K562 (cell line): ENCODE measurements around the gene MERTK. TPM values are rescaled to one million over a fixed set of nuclear protein-coding genes. Genes with fewer than 3 reads are reported as not detected.

ENCODE experiments used
- ATAC-seq: fragments of 200-7000 bp; cut with Tn5 transposase; 3 replicates; pipeline ENCODE4 v1.9.1; 2020; ENCODE audit warnings: moderate library complexity
- BruUV-seq: library from RNA; stranded (reverse); fragments of 400-500 nt; replicated peaks from 2 replicates; lab custom pipeline; 2021; lab: Mats Ljungman, UMichigan
- CTCF ChIA-PET: fragments of 300-600 bp; formaldehyde crosslinking; extraction: SDS; loops from one replicate; lab custom pipeline; 2021; ENCODE audit warnings: low intra/inter-chr PET ratio; lab: Yijun Ruan, JAX
- POLR2A ChIA-PET: fragments of 300-600, 350-650 bp; sonication (Branson Sonifier 250); formaldehyde crosslinking; extraction: SDS; loops from one replicate; lab custom pipeline; 2021; ENCODE audit warnings: antibody characterized with exemption, inconsistent platforms; lab: Yijun Ruan, JAX
- DNase-seq, 4 experiments: peaks; one replicate each; pipeline versions ENCODE4 v3.0.0 to v3.0.0-alpha.2; 2011 to 2018; ENCODE audit warnings: low spot score in 3 of 4, mixed read lengths in 3 of 4; ENCODE audit errors: extremely low read depth in 1 of 4
- FAIRE-seq: peaks from 2 replicates; lab custom pipeline; 2011; peaks lifted over from hg19 to GRCh38; lab: Jason Lieb, UNC
- H2AFZ ChIP-seq: 2 replicates; pipeline ENCODE4 v1.6.0; 2011; ENCODE audit warnings: low read depth, low read length, control low read depth, inconsistent platforms
- H3K27ac ChIP-seq: fragments of 200-600 bp; 3 replicates; pipeline ENCODE4 v1.8.0; 2011; ENCODE audit warnings: low read depth, mild to moderate bottlenecking, control low read depth, inconsistent platforms, low read length, moderate library complexity, mixed read lengths; ENCODE audit errors: extremely low read depth
- H3K27me3 ChIP-seq, 2 experiments: fragments of 300-600 bp in 1 of 2; 2 replicates in 1 of 2; 3 replicates in 1 of 2; pipeline versions ENCODE4 v1.6.0 to v1.8.0; 2011; ENCODE audit warnings: inconsistent platforms in 2 of 2, low read length in 2 of 2, mild to moderate bottlenecking in 1 of 2, mixed read lengths in 1 of 2, moderate library complexity in 1 of 2; ENCODE audit not compliant: control insufficient read depth in 2 of 2, insufficient read depth in 2 of 2
- H3K36me3 ChIP-seq: fragments of 300-600 bp; 3 replicates; pipeline ENCODE4 v1.8.0; 2011; ENCODE audit warnings: mild to moderate bottlenecking, low read length, inconsistent platforms; ENCODE audit not compliant: control insufficient read depth, insufficient read depth
- H3K4me1 ChIP-seq, 2 experiments: fragments of 200-600 bp in 1 of 2; replicated peaks in 1 of 2; 2 replicates in 1 of 2; 3 replicates in 1 of 2; pipeline versions ENCODE4 v1.5.1 to v1.8.0; 2011; ENCODE audit warnings: inconsistent platforms in 2 of 2, low read length in 2 of 2, mild to moderate bottlenecking in 1 of 2, mixed read lengths in 1 of 2, moderate library complexity in 1 of 2; ENCODE audit not compliant: control insufficient read depth in 2 of 2, insufficient read depth in 2 of 2
- H3K4me2 ChIP-seq: 2 replicates; pipeline ENCODE4 v1.6.1; 2011; ENCODE audit warnings: low read length, control low read depth, inconsistent platforms, mixed read lengths; ENCODE audit not compliant: insufficient read depth
- H3K4me3 ChIP-seq: fragments of 200-600 bp; sonication (generic), shearing (Covaris generic); 2 replicates; pipeline ENCODE4 v1.5.1; 2016; ENCODE audit warnings: control low read depth, inconsistent platforms
- H3K79me2 ChIP-seq: fragments of 200-600 bp; 3 replicates; pipeline ENCODE4 v1.8.0; 2011; ENCODE audit warnings: low read length, inconsistent platforms; ENCODE audit not compliant: control insufficient read depth, insufficient read depth
- H3K9ac ChIP-seq, 2 experiments: 2 replicates each; pipeline versions ENCODE4 v1.6.0 to v1.6.1; 2011; ENCODE audit warnings: low read depth in 2 of 2, low read length in 2 of 2, control low read depth in 1 of 2, inconsistent platforms in 1 of 2, mild to moderate bottlenecking in 1 of 2, mixed read lengths in 1 of 2; ENCODE audit not compliant: insufficient read depth in 1 of 2
- H3K9me1 ChIP-seq: one replicate; pipeline ENCODE4 v1.6.0; 2011; ENCODE audit warnings: inconsistent platforms, mild to moderate bottlenecking, low read length, moderate library complexity; ENCODE audit not compliant: control insufficient read depth, insufficient read depth
- H3K9me3 ChIP-seq: replicated peaks from 2 replicates; pipeline ENCODE4 v1.5.1; 2011; ENCODE audit warnings: low read depth, low read length, inconsistent platforms; ENCODE audit not compliant: control insufficient read depth, insufficient read depth
- H4K20me1 ChIP-seq: replicated peaks from 2 replicates; pipeline ENCODE4 v1.6.1; 2011; ENCODE audit warnings: low read length, inconsistent platforms, mixed read lengths; ENCODE audit not compliant: control insufficient read depth, insufficient read depth
- ARID1B ChIP-seq: fragments of 450-650 bp; IDR thresholded peaks from 2 replicates; pipeline ENCODE4 v1.6.1; 2016; ENCODE audit warnings: antibody characterized with exemption, mild to moderate bottlenecking, inconsistent platforms
- BACH1 ChIP-seq: fragments of 200-800 bp; sonication (Bioruptor generic); IDR thresholded peaks from 2 replicates; pipeline ENCODE4 v1.6.1; 2016; ENCODE audit warnings: missing genetic modification characterization, missing compliant biosample characterization
- CSDE1 ChIP-seq, 2 experiments: fragments of 450-650 bp; IDR thresholded peaks; 2 replicates each; pipeline ENCODE4 v1.6.1; 2016; ENCODE audit warnings: mild to moderate bottlenecking in 1 of 2
- FOXP1 ChIP-seq: sonication (generic); formaldehyde crosslinking; IDR thresholded peaks from 2 replicates; pipeline ENCODE4 v1.8.0; 2022; ENCODE audit warnings: mild to moderate bottlenecking, missing genetic modification reagents
- HCFC1 ChIP-seq: IDR thresholded peaks from 2 replicates; pipeline ENCODE4 v1.6.1; 2012; ENCODE audit warnings: low read depth, low read length, improper control_type of control experiment
- HNRNPK ChIP-seq: fragments of 200-400 bp; formaldehyde crosslinking; IDR thresholded peaks from one replicate; pipeline ENCODE4 v1.6.1; 2018; ENCODE audit warnings: mild to moderate bottlenecking, low read depth, low read length; ENCODE audit not compliant: poor library complexity, severe bottlenecking
- MAFG ChIP-seq: fragments of 450-650 bp; conservative IDR thresholded peaks from 2 replicates; pipeline ENCODE4 v1.6.1; 2016; ENCODE audit warnings: missing genetic modification characterization, missing compliant biosample characterization
- MCM3 ChIP-seq: fragments of 450-650 bp; IDR thresholded peaks from 2 replicates; pipeline ENCODE4 v1.6.1; 2016
- PHF8 ChIP-seq: fragments of 200-600 bp; sonication (generic); IDR thresholded peaks from 2 replicates; pipeline ENCODE4 v1.6.1; 2012; ENCODE audit warnings: mixed run types, mild to moderate bottlenecking, inconsistent platforms, low read length, moderate library complexity, borderline replicate concordance
- SAP30 ChIP-seq: fragments of 200-600 bp; sonication (generic); IDR thresholded peaks from 2 replicates; pipeline ENCODE4 v1.6.1; 2012; ENCODE audit warnings: borderline replicate concordance, low read depth, mild to moderate bottlenecking, moderate library complexity, low read length, control low read depth, inconsistent platforms; ENCODE audit not compliant: insufficient read depth, poor library complexity, severe bottlenecking
- TGIF2 ChIP-seq: sonication (generic); formaldehyde crosslinking; IDR thresholded peaks from 2 replicates; pipeline ENCODE4 v1.8.1; 2022; ENCODE audit warnings: mild to moderate bottlenecking, missing genetic modification reagents, moderate library complexity
- YY1 ChIP-seq, 3 experiments: IDR thresholded peaks; 2 replicates each; pipeline ENCODE4 v1.6.1; 2011; ENCODE audit warnings: low read length in 2 of 3, mild to moderate bottlenecking in 2 of 3, moderate library complexity in 2 of 3, borderline replicate concordance in 1 of 3, control low read depth in 1 of 3, low read depth in 1 of 3; ENCODE audit not compliant: insufficient read depth in 3 of 3, insufficient replicate concordance in 2 of 3, control insufficient read depth in 1 of 3, insufficient read length in 1 of 3; ENCODE audit errors: extremely low read depth in 1 of 3
- ZZZ3 ChIP-seq: fragments of 450-650 bp; IDR thresholded peaks from 2 replicates; pipeline ENCODE4 v1.6.1; 2016; ENCODE audit warnings: antibody characterized with exemption, mild to moderate bottlenecking, moderate library complexity
- WGBS: fragments of 100-300 bp; shearing (Covaris generic); methylation state at CpG from one replicate; pipeline ENCODE4 v1.1.6; 2016; ENCODE audit warnings: low coverage, mixed read lengths; ENCODE audit not compliant: insufficient coverage; ENCODE audit errors: missing lambda C conversion rate; 5-methylcytosine and 5-hydroxymethylcytosine counted together
- in situ Hi-C: fragments of 300-500 bp; cut with MboI; formaldehyde crosslinking; loops from 4 replicates; pipeline ENCODE4 v1.15.0; 2018; ENCODE audit warnings: inconsistent platforms, mixed read lengths
- intact Hi-C: fragments of 100-400 bp; cut with micrococcal nuclease; formaldehyde crosslinking; loops from 2 replicates; pipeline ENCODE4 v1.14.2; 2022
- polyA plus RNA-seq, 8 experiments: library from polyadenylated mRNA; depleted of rRNA in 4 of 8; stranded (reverse) in 5 of 8; unstranded in 3 of 8; fragments of >200 nt; fragmentation: Nextera tagmentation in 2 of 8; fragmentation: Illumina TruSeq in 1 of 8; extraction: Ambion mirVana in 2 of 8; extraction: Trizol in 1 of 8; gene quantifications; 2 replicates each; pipeline versions ENCODE4 v1.2.1 to v1.2.3, GENCODE V29; 2011 to 2014; ENCODE audit warnings: inconsistent platforms in 1 of 8, missing spikeins in 1 of 8
- total RNA-seq, 7 experiments: library from RNA; depleted of rRNA in 6 of 7; stranded (reverse); fragments of >200 nt in 6 of 7; fragmentation: Illumina TruSeq in 2 of 7; extraction: Trizol in 2 of 7; gene quantifications; 2 replicates each; pipeline versions ENCODE4 v1.2.1 to v1.2.3, GENCODE V29; 2011 to 2021; ENCODE audit warnings: low replicate concordance in 1 of 7
- TF ChIP-seq, protein P1 (sequence below): fragments of 250-450 bp; sonication (Bioruptor Pico); IDR thresholded peaks from 2 replicates; pipeline ENCODE4 v1.4.0; 2020; ENCODE audit warnings: borderline replicate concordance
- TF ChIP-seq, protein P2 (sequence below), 2 experiments: fragments of 450-650 bp; conservative IDR thresholded peaks; 2 replicates each; pipeline ENCODE4 v1.6.1; 2017; ENCODE audit warnings: mild to moderate bottlenecking in 2 of 2, moderate library complexity in 2 of 2
- TF ChIP-seq, protein P3 (sequence below): IDR thresholded peaks from 2 replicates; pipeline ENCODE4 v1.6.1; 2011; ENCODE audit warnings: borderline replicate concordance, low read depth, mild to moderate bottlenecking, moderate library complexity, low read length; ENCODE audit not compliant: insufficient read depth, poor library complexity, severe bottlenecking

The MERTK gene
- total and polyA plus RNA-seq, 9 of the 15 experiments (the other 6 are each of a cell fraction or from before 2014, with no cell fraction given), result 0.23 to 1.6 (median 0.74) TPM

DNA sequence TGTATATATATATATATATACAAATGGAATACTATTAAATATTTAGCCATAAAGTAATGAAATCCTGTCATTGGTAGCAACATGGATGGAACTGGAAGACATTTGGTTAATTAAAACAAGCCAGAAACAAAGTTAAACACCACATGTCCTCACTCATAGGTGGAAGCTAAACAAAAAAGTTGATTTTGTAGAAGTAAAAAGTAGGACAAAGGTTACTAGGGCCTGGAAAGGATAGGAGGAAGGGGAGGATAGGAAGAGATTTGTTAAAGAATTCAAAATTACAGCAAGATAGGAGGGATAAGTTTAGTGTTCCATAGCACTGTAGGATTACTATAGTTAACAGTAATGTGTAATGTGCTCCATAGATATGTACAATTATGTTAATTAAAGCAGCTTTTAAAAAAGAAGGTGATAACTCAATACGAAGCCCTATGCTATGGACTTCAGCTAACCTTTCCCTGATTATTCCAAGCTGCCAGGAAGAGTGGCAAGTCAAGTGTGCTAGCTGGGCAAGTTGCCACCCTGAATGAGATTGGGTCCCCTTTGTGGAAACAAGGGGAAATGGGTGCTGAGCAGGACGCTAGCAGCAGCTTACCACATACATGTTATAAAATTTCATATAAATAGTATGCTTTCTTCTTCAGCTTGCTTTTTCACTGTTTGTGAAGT lies 12.3 kb downstream of the MERTK start:
- no peaks in the 10 kb centered on the region for H4K20me1 ChIP-seq
- no peak overlapping the region for H3K4me2 ChIP-seq
- H3K27ac ChIP-seq, result no peak overlapping the region
- ChIA-PET CTCF (no interaction called here), POLR2A (interaction anchor here (0.6 to 1.1 kb wide), 3 partner anchors 9 to 225 kb away, joined by 3 to 4 read pairs (median 4); partner anchors contain the start of gene MERTK)
- H3K79me2 ChIP-seq, result no peaks in the 10 kb centered on the region
- H3K4me3 ChIP-seq, result no peak overlapping the region
- no peaks in the 10 kb centered on the region for H3K9me3 ChIP-seq
- H3K27me3 ChIP-seq, result no peaks in the 10 kb centered on the region
- H3K9me1 ChIP-seq, result no peaks in the 10 kb centered on the region
- intact Hi-C loops (no loop called here), in situ Hi-C loops (no loop called here)
- no peak overlapping the region for H2AFZ ChIP-seq
- ATAC-seq, result no peak
- H3K36me3 ChIP-seq, result no peaks in the 10 kb centered on the region
- no peak for FAIRE-seq
- no peak overlapping the region for H3K9ac ChIP-seq
- WGBS, result 20% methylated on average over 2 of the region's 2 CpGs
- no peak for DNase-seq
- BruUV-seq, result no TSS peak
- peaks cover 0 to 11% of the 10 kb centered on the region in 2 experiments; a peak in 2 of 5 replicates for H3K4me1 ChIP-seq
- TF ChIP-seq, protein P1, sequence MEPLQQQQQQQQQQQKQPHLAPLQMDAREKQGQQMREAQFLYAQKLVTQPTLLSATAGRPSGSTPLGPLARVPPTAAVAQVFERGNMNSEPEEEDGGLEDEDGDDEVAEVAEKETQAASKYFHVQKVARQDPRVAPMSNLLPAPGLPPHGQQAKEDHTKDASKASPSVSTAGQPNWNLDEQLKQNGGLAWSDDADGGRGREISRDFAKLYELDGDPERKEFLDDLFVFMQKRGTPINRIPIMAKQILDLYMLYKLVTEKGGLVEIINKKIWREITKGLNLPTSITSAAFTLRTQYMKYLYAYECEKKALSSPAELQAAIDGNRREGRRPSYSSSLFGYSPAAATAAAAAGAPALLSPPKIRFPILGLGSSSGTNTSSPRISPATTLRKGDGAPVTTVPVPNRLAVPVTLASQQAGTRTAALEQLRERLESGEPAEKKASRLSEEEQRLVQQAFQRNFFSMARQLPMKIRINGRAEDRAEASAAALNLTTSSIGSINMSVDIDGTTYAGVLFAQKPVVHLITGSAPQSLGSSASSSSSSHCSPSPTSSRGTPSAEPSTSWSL, result no peak
- TF ChIP-seq ZZZ3 (no peak), CSDE1 (IDR thresholded peaks at IDR 0.05) (no peak), MCM3 (no peak), MAFG (tag) (no peak), HNRNPK (no peak), BACH1 (tag) (no peak), HCFC1 (no peak), ARID1B (no peak), YY1 (IDR thresholded peaks at IDR 0.05; ENCODE audit: borderline replicate concordance in 1 of 3, control insufficient read depth in 1 of 3, extremely low read depth in 1 of 3, insufficient read depth in 3 of 3, insufficient read length in 1 of 3, insufficient replicate concordance in 2 of 3, low read depth in 1 of 3, low read length in 2 of 3) (no peak), SAP30 (no peak), FOXP1 (CRISPR knock-in tag) (no peak), TGIF2 (CRISPR knock-in tag) (no peak), PHF8 (no peak)
- TF ChIP-seq, protein P2, sequence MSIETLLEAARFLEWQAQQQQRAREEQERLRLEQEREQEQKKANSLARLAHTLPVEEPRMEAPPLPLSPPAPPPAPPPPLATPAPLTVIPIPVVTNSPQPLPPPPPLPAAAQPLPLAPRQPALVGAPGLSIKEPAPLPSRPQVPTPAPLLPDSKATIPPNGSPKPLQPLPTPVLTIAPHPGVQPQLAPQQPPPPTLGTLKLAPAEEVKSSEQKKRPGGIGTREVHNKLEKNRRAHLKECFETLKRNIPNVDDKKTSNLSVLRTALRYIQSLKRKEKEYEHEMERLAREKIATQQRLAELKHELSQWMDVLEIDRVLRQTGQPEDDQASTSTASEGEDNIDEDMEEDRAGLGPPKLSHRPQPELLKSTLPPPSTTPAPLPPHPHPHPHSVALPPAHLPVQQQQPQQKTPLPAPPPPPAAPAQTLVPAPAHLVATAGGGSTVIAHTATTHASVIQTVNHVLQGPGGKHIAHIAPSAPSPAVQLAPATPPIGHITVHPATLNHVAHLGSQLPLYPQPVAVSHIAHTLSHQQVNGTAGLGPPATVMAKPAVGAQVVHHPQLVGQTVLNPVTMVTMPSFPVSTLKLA (conservative IDR thresholded peaks at IDR 0.05), result no peak
- TF ChIP-seq, protein P3, sequence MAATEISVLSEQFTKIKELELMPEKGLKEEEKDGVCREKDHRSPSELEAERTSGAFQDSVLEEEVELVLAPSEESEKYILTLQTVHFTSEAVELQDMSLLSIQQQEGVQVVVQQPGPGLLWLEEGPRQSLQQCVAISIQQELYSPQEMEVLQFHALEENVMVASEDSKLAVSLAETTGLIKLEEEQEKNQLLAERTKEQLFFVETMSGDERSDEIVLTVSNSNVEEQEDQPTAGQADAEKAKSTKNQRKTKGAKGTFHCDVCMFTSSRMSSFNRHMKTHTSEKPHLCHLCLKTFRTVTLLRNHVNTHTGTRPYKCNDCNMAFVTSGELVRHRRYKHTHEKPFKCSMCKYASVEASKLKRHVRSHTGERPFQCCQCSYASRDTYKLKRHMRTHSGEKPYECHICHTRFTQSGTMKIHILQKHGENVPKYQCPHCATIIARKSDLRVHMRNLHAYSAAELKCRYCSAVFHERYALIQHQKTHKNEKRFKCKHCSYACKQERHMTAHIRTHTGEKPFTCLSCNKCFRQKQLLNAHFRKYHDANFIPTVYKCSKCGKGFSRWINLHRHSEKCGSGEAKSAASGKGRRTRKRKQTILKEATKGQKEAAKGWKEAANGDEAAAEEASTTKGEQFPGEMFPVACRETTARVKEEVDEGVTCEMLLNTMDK, result no peak
